NB4 (cell line): ENCODE results near the gene CNOT9.

Experiments
- POLR2A ChIP-seq: IDR thresholded peaks from 2 replicates; pipeline ENCODE4 v1.6.1; 2011; ENCODE audit warnings: mild to moderate bottlenecking; ENCODE audit not compliant: insufficient read length; ENCODE audit errors: extremely low read depth
- TF ChIP-seq, protein P1 (sequence below): IDR thresholded peaks from 2 replicates; pipeline ENCODE4 v1.6.1; 2011; ENCODE audit warnings: low read depth, low read length

DNA sequence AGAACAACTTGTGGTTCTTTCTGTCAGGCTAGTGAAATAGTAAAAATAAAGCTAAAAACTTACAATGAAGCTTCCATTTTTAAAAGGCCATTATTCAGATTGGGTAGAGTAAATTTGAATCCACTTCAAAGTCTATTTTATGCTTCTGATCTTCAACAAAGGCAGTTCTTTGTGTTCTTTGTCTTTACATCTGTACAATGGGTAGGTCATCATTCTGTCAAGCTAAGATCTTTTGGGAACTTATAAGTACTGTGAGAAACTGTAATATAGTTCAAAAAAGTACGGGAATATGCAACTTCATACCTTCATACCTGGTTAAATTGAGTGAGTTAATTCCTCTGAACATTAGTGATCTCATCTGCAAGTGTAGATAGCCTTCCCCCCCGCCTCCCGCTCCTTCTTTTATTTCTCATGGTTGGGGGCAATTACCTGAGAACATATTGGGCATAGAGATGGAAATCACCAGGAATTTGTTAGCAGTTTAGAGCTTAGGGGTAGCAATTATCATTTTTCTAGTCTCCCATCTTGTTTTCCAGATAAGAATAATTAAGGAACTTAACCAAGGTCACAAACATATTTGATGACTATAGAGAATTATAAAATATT lies 9.7 kb downstream of the CNOT9 start:
- TF ChIP-seq, protein P1, sequence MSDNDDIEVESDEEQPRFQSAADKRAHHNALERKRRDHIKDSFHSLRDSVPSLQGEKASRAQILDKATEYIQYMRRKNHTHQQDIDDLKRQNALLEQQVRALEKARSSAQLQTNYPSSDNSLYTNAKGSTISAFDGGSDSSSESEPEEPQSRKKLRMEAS = no peak
- TF ChIP-seq POLR2A = no peak
